Measurements from ENCODE around the gene SLC47A2.

Gene SLC47A2

GRCh38 chr17:19726631-19727376 is 10.4 kb upstream of the SLC47A2 start:
- no peak for DNase-seq

- no peak for DNase-seq
These were observed 9.1 kb upstream of the SLC47A2 start for GRCh38 chr17:19725486-19725885.

- no peak for DNase-seq
These were observed 8.4 kb upstream of the SLC47A2 start for GRCh38 chr17:19724501-19725420.

- DNase-seq = no peak
These were observed 7.6 kb upstream of the SLC47A2 start for GRCh38 chr17:19723964-19724363.

- DNase-seq = no peak
These were observed 4.4 kb upstream of the SLC47A2 start for GRCh38 chr17:19720631-19721426.

GRCh38 chr17:19720210-19720475 is 3.8 kb upstream of the SLC47A2 start:
- DNase-seq = no peak

- DNase-seq = no peak
These were observed 3.2 kb upstream of the SLC47A2 start for GRCh38 chr17:19719355-19720209.

GRCh38 chr17:19718613-19719354 is 2.4 kb upstream of the SLC47A2 start:
- DNase-seq = no peak

- DNase-seq = no peak
These were observed 1.7 kb upstream of the SLC47A2 start for GRCh38 chr17:19718041-19718612.

- DNase-seq = no peak
These were observed 1.1 kb upstream of the SLC47A2 start for GRCh38 chr17:19717411-19717908.

- no peak for DNase-seq
These were observed 612 bp upstream of the SLC47A2 start for GRCh38 chr17:19717031-19717360.

GRCh38 chr17:19714542-19715411 is 1.6 kb downstream of the SLC47A2 start:
- no peak for DNase-seq

- DNase-seq = no peak
These were observed 2.5 kb downstream of the SLC47A2 start for GRCh38 chr17:19713901-19714361.

GRCh38 chr17:19713462-19713861 is 2.9 kb downstream of the SLC47A2 start:
- DNase-seq = no peak

- DNase-seq = no peak
These were observed 3.9 kb downstream of the SLC47A2 start for GRCh38 chr17:19712436-19713004.

GRCh38 chr17:19709841-19710240 is 6.5 kb downstream of the SLC47A2 start:
- no peak for DNase-seq

- no peak for DNase-seq
These were observed 7.8 kb downstream of the SLC47A2 start for GRCh38 chr17:19708431-19709175.

GRCh38 chr17:19707728-19708221 is 8.6 kb downstream of the SLC47A2 start:
- DNase-seq = no peak

All from NCI-H2227 treated with DMSO at 0.1 percent for 48 hours (cell line).